ENCODE measurements around the gene TCF7L2.

DNA sequence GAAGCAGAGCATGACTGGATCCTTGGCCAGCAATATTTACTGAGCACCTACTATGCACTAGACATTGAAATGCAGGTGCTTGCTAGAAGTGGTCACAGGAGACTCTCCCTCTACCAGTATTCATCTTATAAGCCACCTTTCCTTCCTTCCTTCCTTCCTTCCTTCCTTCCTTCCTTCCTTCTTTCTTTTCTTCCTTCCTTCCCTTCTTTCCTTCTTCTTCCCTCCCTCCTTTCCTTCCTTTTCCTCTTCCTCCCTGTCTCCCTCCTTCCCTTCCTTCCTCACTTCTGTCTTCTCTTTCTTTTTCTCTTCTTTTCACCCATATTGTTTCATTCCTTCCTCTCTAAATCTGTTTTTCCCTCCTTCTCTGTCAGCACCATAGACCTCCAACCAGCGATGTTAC, 47.3 kb upstream of the TCF7L2 start:
- TF ChIP-seq, protein P1, sequence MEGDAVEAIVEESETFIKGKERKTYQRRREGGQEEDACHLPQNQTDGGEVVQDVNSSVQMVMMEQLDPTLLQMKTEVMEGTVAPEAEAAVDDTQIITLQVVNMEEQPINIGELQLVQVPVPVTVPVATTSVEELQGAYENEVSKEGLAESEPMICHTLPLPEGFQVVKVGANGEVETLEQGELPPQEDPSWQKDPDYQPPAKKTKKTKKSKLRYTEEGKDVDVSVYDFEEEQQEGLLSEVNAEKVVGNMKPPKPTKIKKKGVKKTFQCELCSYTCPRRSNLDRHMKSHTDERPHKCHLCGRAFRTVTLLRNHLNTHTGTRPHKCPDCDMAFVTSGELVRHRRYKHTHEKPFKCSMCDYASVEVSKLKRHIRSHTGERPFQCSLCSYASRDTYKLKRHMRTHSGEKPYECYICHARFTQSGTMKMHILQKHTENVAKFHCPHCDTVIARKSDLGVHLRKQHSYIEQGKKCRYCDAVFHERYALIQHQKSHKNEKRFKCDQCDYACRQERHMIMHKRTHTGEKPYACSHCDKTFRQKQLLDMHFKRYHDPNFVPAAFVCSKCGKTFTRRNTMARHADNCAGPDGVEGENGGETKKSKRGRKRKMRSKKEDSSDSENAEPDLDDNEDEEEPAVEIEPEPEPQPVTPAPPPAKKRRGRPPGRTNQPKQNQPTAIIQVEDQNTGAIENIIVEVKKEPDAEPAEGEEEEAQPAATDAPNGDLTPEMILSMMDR (conservative IDR thresholded peaks at IDR 0.05) = no peak
- no peak for TF ChIP-seq ZFX (IDR thresholded peaks at IDR 0.05)
